ENCODE results near the gene DUOXA1.
A peak's percentile ranks its signal among the peaks of the same experiment; 100 is the strongest.

The DUOXA1 gene

DNA sequence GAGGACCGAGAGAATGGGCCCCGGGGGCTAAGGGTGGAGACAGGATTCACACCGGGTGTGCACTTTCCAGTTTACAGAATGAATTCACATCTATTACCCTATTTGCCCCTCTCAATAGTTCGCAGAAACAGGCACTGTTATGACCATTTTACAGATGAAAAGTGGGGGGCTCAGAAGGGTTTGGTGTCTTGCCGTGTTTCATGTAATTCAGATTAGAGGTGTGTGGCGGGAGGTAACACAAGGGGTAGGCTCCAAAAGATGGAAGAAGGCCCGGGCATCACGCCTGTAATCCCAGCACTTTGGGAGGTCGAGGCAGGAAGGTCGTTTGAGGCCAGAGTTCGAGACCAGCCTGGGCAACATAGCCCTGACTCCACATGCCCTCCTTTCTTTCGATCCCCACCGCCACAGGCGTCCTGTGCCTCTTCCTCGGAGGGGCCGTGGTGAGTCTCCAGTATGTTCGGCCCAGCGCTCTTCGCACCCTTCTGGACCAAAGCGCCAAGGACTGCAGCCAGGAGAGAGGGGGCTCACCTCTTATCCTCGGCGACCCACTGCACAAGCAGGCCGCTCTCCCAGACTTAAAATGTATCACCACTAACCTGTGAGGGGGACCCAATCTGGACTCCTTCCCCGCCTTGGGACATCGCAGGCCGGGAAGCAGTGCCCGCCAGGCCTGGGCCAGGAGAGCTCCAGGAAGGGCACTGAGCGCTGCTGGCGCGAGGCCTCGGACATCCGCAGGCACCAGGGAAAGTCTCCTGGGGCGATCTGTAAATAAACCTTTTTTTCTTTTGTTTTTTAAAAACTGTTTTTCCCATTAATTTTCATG, 12.2 kb downstream of the DUOXA1 start:
- peaks cover 25% of the 10 kb centered on the region for H3K4me1 Mint-ChIP-seq
- H3K4me3 Mint-ChIP-seq = peak overlapping the region; percentile 43
- DNase-seq = no peak
- peaks cover 94% of the 10 kb centered on the region for H3K27me3 Mint-ChIP-seq
- H3K9me3 Mint-ChIP-seq = no peaks in the 10 kb centered on the region
- H3K27ac Mint-ChIP-seq = no peak overlapping the region
- CTCF ChIA-PET = interaction anchor here (0.8 to 1.9 kb wide), 31 partner anchors 8 to 539 kb away, joined by 3 to 23 read pairs (median 6); partner anchors contain the start of genes DUOX1, DUOXA1 and SORD
- H3K36me3 Mint-ChIP-seq = no peaks in the 10 kb centered on the region

DNA sequence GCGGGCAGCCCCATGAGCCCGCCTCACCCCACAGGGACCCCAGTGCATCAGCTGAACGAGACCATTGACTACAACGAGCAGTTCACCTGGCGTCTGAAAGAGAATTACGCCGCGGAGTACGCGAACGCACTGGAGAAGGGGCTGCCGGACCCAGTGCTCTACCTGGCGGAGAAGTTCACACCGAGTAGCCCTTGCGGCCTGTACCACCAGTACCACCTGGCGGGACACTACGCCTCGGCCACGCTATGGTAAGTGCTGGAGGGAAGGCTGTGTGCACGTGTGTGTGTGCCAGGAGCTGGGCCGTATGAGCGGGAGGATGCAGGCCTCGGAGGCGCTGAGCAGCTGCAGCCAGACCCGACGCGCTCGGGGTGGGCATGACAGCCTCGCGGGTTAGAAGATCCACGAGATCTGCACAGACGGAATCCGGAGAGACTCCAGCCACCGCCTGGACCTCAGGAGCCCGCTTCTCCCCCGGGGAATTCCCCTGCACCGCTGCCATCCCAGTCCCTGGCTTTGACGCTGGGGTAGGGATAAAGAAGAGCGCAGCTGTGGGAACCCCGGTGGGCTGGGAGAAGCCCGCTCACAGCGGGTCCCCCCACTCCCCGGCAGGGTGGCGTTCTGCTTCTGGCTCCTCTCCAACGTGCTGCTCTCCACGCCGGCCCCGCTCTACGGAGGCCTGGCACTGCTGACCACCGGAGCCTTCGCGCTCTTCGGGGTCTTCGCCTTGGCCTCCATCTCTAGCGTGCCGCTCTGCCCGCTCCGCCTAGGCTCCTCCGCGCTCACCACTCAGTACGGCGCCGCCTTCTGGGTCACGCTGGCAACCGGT, 13.0 kb downstream of the DUOXA1 start:
- no peaks in the 10 kb centered on the region for H3K9me3 Mint-ChIP-seq
- no peaks in the 10 kb centered on the region for H3K36me3 Mint-ChIP-seq
- H3K4me3 Mint-ChIP-seq = no peak overlapping the region
- no peak for DNase-seq
- no peak overlapping the region for H3K27ac Mint-ChIP-seq
- CTCF ChIA-PET = interaction anchor here (0.5 to 1.0 kb wide), 2 partner anchors 9 to 406 kb away, joined by 3 read pairs; partner anchors contain the start of gene PATL2
- peaks cover 33% of the 10 kb centered on the region for H3K4me1 Mint-ChIP-seq
- peaks cover 96% of the 10 kb centered on the region for H3K27me3 Mint-ChIP-seq

DNA sequence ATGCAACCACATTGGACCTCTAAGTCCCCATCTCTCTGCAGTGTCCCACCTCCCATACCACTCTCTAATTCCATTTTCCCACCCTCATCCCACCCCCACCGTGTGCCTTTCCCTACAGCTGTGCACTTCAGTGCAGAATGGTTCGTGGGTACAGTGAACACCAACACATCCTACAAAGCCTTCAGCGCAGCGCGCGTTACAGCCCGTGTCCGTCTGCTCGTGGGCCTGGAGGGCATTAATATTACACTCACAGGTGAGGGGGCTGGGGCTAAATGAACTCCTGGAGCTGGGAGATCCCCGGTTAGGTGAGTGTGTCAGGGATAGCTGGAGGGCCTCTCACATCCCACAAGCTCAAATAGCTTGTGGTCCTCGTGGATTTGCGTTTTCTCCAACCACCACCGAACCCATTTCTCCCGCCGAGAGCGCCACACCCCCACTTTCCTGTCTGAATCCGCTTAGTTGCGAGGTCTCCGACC, 13.6 kb downstream of the DUOXA1 start:
- CTCF ChIA-PET = interaction anchor here (0.5 to 1.0 kb wide), 2 partner anchors 10 to 405 kb away, joined by 3 read pairs; partner anchors contain the start of gene PATL2
- DNase-seq = no peak
- H3K36me3 Mint-ChIP-seq = no peaks in the 10 kb centered on the region
- H3K4me1 Mint-ChIP-seq = peaks cover 33% of the 10 kb centered on the region
- H3K27ac Mint-ChIP-seq = no peak overlapping the region
- no peak overlapping the region for H3K4me3 Mint-ChIP-seq
- H3K9me3 Mint-ChIP-seq = no peaks in the 10 kb centered on the region
- H3K27me3 Mint-ChIP-seq = peaks cover 97% of the 10 kb centered on the region

DNA sequence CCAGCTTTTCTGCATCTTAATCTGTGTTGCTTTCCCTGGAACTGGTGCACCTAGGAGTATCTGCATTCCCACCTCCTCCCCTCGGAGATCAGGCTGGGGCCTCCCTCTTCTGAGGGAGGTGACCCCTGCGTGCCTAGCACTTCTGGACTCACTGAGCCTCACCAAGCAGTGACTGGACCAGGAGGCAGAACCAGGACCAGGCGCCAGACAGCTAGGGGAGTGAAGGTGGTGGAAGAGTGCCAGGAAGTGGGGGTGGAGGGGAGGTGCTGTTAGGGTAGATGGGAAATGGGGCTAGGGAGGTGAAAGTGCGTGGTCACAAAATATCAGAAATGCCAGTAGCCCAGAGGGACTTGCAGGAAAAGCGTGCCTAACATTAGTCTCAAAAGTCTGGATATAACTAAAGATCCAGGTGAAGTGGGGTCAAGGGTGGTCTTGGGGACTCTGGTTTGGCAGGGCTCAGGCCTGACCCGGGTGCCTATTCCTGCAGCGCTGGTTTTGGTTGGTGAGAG, 14.3 kb downstream of the DUOXA1 start:
- H3K27ac Mint-ChIP-seq = peak overlapping the region; percentile 45
- no peak overlapping the region for H3K4me3 Mint-ChIP-seq

DNA sequence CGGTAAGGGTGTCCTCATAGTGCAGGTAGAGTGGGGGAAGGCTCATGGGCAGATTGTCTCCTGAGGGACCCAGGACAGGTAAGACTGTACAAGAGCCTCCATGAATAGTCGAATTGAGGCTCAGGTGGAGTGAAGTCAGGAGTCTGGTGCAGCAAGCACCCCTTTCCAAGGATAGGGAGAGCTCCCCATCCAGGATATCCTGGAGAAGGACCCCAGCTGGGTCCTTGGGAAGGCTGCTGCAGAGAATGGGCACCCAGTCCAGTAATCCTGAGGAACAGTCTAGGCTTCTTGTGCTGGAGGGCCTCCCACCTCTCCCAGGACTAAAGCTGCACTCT, 15.0 kb downstream of the DUOXA1 start:
- no peaks in the 10 kb centered on the region for H3K36me3 Mint-ChIP-seq
- H3K4me3 Mint-ChIP-seq = no peak overlapping the region
- no peak for DNase-seq
- H3K9me3 Mint-ChIP-seq = no peaks in the 10 kb centered on the region
- peaks cover 96% of the 10 kb centered on the region for H3K27me3 Mint-ChIP-seq
- H3K4me1 Mint-ChIP-seq = peaks cover 33% of the 10 kb centered on the region
- no peak overlapping the region for H3K27ac Mint-ChIP-seq
- CTCF ChIA-PET = interaction anchor here (0.6 to 2.3 kb wide), 2 partner anchors 9 to 10 kb away, joined by 3 to 5 read pairs; no protein-coding TSS in a partner anchor

More for the DNA sequence above, 14.3 kb downstream of the DUOXA1 start:
- H3K4me1 Mint-ChIP-seq = peaks cover 33% of the 10 kb centered on the region
- CTCF ChIA-PET = interaction anchor here (0.6 kb wide), 1 partner anchor 10 kb away, joined by 3 read pairs; no protein-coding TSS in a partner anchor
- H3K36me3 Mint-ChIP-seq = no peaks in the 10 kb centered on the region
- DNase-seq = no peak
- H3K9me3 Mint-ChIP-seq = no peaks in the 10 kb centered on the region
- peaks cover 96% of the 10 kb centered on the region for H3K27me3 Mint-ChIP-seq

DNA sequence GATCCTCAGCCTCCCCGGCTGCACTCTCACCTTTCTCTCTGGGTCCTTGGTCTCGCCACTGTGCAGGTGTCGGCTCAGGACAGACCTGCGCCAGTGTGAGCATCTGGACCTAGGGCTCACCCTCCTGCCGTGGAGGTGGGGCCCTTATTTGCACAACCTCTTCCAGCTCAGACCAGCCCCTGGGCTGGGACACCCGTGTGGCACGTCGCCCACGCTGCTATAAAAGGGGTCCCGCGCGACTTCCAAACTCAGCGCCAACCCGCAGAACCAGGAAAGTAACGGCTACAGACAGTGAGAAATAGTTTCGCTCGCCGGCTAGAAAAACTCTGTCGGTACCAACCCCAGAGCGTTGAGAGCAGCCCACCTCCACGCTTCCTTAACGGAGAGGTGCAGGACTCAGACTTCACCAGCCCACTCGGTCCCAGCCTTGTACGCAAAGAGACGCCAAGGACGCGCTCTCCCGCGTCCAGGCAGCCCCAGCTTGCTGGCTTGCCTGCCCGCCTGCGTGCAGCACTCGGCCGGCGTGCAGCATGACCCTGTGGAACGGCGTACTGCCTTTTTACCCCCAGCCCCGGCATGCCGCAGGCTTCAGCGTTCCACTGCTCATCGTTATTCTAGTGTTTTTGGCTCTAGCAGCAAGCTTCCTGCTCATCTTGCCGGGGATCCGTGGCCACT, 15.5 kb downstream of the DUOXA1 start, which contains the start of the genes DUOX2 and DUOXA2:
Gene DUOX2 (minus strand): TSS at position 97 of the 675 bp plus-strand sequence. CDS start 761 bp downstream, outside the sequence.
Gene DUOXA2 (plus strand): TSS at position 251 of the 675 bp plus-strand sequence. CDS start 280 bp downstream, at position 531.
- CTCF ChIA-PET = interaction anchor here (2.3 kb wide), 1 partner anchor 9 kb away, joined by 5 read pairs; no protein-coding TSS in a partner anchor
- DNase-seq = no peak
- no peak within 1 kb of the TSS for H3K4me3 Mint-ChIP-seq
- H3K27ac Mint-ChIP-seq = peak within 1 kb of the TSS; percentile 45
- H3K4me1 Mint-ChIP-seq = peaks cover 33% of the 10 kb centered on the region
- no peaks in the 10 kb centered on the region for H3K9me3 Mint-ChIP-seq
- no peaks in the 10 kb centered on the region for H3K36me3 Mint-ChIP-seq
- peaks cover 96% of the 10 kb centered on the region for H3K27me3 Mint-ChIP-seq

DNA sequence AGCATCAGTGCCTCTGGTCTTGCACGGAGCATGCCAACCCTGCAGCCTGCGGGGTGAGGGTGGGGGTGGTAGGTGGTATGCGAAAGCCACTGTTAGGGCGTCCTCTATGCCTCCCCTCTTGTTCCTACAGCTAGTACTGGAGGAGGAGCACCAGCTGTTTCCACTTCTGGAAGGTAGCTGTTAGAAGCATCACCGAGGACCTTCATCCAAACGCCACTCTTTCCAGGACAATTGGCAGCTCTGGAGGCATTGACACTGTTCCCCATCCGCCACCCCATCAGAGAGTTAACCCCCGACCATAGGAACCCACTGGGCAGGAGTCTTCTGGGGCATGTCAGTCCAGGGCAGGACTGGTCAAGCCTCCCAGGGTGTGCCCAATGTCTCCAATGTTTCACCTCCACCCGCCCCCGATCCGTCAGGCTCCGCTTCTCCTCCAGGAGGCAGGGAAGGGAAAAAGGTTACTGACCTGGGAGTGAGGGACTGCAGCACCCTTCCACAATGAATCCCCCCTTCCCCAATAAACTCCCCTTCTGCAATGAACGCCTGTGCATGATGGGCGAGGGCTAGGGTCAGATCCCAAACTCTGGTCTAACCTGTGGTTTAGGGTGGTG, 16.2 kb downstream of the DUOXA1 start:
- DNase-seq = no peak
- H3K4me1 Mint-ChIP-seq = peaks cover 33% of the 10 kb centered on the region
- H3K4me3 Mint-ChIP-seq = no peak overlapping the region
- H3K27me3 Mint-ChIP-seq = peaks cover 97% of the 10 kb centered on the region
- no peaks in the 10 kb centered on the region for H3K36me3 Mint-ChIP-seq
- H3K9me3 Mint-ChIP-seq = no peaks in the 10 kb centered on the region
- H3K27ac Mint-ChIP-seq = no peak overlapping the region
- CTCF ChIA-PET = interaction anchor here (2.3 kb wide), 1 partner anchor 10 kb away, joined by 5 read pairs; no protein-coding TSS in a partner anchor

DNA sequence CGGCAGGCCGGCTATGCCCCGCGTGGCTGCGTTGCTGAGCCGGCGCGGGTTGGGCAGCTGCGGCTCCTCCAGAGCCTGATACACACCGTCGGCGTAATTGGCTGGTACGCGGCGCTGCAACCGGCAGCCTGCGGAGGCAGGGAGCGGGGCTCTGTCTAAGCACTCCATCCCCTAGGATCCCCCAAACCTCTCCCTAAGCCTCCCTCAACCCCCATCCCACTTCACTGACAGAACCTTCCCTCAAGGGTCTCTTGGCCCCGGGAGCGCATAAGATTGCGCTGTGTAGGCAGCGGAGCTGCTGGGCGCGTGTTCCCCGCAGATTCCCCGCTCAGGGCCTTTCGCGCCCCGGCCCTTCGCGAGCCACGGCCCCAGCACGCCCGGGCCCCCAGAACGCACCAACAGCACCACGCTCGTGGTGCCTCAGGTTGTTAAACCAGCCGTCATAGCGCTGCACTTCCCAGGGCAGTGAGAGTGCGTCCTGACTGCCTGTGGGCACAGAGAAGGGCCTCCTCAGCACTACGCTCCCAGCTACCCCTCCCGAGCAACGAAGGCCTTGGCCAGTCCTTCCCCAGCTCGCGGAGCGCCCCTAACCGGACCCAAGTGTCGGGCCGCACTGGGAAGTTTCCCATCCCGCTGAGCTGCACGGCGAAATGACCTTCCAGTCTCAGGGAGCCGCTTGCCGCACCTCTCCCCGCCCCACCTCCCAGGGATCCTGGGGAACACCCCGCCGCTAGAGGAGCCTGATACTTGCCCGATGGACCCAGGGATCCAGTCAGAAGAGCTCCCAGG, 16.9 kb downstream of the DUOXA1 start:
- H3K27me3 Mint-ChIP-seq = peaks cover 90% of the 10 kb centered on the region
- H3K9me3 Mint-ChIP-seq = no peaks in the 10 kb centered on the region
- no peak overlapping the region for H3K4me3 Mint-ChIP-seq
- CTCF ChIA-PET = interaction anchor here (2.3 kb wide), 1 partner anchor 11 kb away, joined by 5 read pairs; no protein-coding TSS in a partner anchor
- no peak for DNase-seq
- H3K4me1 Mint-ChIP-seq = peaks cover 29% of the 10 kb centered on the region
- H3K27ac Mint-ChIP-seq = no peak overlapping the region
- no peaks in the 10 kb centered on the region for H3K36me3 Mint-ChIP-seq

DNA sequence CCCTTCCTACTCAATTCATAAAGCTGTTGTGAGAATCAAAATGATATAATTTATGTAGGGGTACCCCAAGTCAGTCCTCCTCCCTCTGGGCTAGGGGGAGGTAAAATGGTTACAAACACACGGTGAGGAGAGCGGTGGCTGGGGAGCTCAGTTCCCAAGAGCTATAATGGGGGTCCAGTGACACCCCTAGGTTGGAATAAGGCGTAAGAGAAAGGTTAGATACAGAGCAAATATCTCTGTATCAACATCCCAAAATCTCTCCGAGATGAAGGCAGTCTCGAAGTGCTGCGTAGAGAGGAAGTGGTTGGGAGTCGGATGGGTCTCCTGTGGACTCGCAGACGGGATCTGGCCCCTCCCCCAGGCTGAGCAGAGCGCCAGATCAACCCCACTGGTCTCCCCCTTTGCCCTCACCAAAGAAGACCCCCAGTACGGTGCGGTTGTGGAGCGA, 17.5 kb downstream of the DUOXA1 start:
- no peaks in the 10 kb centered on the region for H3K9me3 Mint-ChIP-seq
- no peak for DNase-seq
- CTCF ChIA-PET = no interaction called here
- H3K4me3 Mint-ChIP-seq = no peak overlapping the region
- peaks cover 90% of the 10 kb centered on the region for H3K27me3 Mint-ChIP-seq
- H3K27ac Mint-ChIP-seq = no peak overlapping the region
- peaks cover 24% of the 10 kb centered on the region for H3K4me1 Mint-ChIP-seq
- H3K36me3 Mint-ChIP-seq = no peaks in the 10 kb centered on the region

DNA sequence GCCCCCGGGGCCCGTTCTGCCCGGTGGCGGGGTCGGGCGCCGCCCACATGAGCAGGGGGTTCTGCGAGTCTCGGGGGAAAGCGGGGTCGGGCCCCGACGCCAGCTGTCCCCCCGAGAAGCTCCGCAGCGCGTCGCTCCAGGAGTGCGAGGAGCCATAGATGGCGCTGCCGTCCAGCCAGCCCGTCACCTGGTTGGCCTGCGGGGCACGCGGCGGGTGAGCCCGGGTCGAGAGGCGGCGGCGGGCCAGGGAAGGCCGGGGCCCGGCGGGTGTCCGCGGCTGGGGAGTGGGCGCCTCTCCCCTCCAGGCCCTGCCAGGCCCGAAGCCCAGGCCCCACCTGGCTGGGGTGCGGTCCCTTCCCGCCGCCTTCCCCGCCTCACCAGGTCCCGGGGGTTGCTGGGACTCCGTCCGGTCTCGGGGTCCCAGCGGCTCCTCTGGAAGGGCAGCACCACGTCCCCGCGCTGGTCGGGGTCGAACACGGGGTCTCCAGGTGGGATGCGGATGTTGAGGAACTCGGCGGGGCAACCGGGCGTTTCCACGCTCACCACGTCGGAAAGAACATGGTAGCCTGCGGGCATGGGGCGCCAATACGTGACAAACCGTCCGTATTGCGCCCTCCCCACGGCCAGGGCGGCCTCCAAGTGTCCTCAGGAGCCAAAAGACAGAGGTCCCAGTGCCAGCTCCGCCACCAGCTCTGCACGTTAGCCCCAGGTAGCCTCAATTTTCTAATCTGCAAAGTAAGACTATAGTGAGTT, 18.1 kb downstream of the DUOXA1 start:
- H3K27me3 Mint-ChIP-seq = peaks cover 90% of the 10 kb centered on the region
- H3K27ac Mint-ChIP-seq = no peak overlapping the region
- DNase-seq = no peak
- H3K4me1 Mint-ChIP-seq = peaks cover 22% of the 10 kb centered on the region
- H3K9me3 Mint-ChIP-seq = no peaks in the 10 kb centered on the region
- H3K4me3 Mint-ChIP-seq = no peak overlapping the region
- CTCF ChIA-PET = no interaction called here
- H3K36me3 Mint-ChIP-seq = no peaks in the 10 kb centered on the region

DNA sequence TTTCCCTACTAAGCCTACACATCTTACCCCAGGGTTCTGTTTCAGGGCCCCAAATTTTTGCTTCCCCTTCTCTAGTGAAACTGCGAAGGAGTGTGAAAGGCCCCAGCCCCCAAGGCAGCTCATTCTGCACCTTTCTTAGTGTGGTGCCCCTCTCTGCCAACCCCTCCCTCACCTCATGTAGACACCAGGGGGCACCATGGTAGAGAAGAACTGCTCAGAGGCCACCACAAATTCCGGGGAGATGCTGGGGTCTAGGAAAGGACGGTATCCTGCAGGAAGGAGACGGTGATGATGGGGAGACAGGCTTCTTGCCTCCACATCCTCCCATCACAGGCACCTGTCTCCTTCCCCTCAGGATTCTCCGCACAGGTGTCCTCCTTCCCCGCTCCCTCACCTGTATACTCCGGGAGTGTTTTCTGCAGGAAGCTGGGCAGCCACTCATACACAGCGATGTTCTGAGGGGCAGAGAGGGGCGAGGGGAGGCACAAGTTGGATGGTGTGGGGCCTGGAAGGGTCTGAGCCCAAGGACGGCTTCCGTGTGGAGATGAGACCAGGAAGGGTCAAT, 19.3 kb downstream of the DUOXA1 start:
- Mint-ChIP-seq H3K27me3 (peaks cover 89% of the 10 kb centered on the region), H3K4me1 (peaks cover 18% of the 10 kb centered on the region), H3K36me3 (no peaks in the 10 kb centered on the region), H3K27ac (no peak overlapping the region), H3K9me3 (no peaks in the 10 kb centered on the region), H3K4me3 (no peak overlapping the region)
- CTCF ChIA-PET = interaction anchor here (0.6 to 1.7 kb wide), 3 partner anchors 8 to 67 kb away, joined by 3 to 10 read pairs (median 3); no protein-coding TSS in a partner anchor
- DNase-seq = no peak

All from activated naive CD4-positive, alpha-beta T cell treated with anti-CD3 and anti-CD28 coated beads, Interleukin-2, amount 10 ng/mL, durations not matched to agents 7 days and 5 days (primary cell).